ENCODE measurements around the gene UNC13B. TPM values are rescaled to one million over a fixed set of nuclear protein-coding genes. Genes with fewer than 3 reads are reported as not detected.

Gene UNC13B
- total and polyA plus RNA-seq, 2 donors (not counting 3 experiments of a cell fraction or from before 2014, with no cell fraction given), result 30.1 to 46.2 TPM

DNA sequence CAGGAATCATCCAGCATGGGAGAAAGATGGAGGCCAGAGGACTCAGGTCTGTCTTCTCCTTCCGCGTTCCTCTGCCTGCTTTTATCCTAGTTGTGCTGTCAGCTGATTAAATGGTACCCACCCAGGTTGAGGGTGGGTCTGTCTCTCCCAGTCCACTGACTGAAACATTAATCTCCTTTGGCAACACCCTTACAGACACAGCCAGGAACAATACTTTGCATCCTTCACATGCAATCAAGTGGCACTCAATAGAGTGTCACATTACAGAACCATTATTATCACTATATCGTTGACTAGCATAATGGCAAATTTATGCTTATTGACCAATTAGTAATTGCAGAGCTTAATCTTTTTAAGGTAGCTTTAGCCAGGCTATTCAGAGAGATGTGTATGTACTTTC is 64.8 kb downstream of the UNC13B start:
- no peak for TF ChIP-seq POLR2A (IDR thresholded peaks at IDR 0.05; ENCODE audit: low read depth, low read length)
- TF ChIP-seq FOS (IDR thresholded peaks at IDR 0.05; ENCODE audit: borderline replicate concordance, insufficient read depth, low read length), result no peak
- TF ChIP-seq, protein P1, sequence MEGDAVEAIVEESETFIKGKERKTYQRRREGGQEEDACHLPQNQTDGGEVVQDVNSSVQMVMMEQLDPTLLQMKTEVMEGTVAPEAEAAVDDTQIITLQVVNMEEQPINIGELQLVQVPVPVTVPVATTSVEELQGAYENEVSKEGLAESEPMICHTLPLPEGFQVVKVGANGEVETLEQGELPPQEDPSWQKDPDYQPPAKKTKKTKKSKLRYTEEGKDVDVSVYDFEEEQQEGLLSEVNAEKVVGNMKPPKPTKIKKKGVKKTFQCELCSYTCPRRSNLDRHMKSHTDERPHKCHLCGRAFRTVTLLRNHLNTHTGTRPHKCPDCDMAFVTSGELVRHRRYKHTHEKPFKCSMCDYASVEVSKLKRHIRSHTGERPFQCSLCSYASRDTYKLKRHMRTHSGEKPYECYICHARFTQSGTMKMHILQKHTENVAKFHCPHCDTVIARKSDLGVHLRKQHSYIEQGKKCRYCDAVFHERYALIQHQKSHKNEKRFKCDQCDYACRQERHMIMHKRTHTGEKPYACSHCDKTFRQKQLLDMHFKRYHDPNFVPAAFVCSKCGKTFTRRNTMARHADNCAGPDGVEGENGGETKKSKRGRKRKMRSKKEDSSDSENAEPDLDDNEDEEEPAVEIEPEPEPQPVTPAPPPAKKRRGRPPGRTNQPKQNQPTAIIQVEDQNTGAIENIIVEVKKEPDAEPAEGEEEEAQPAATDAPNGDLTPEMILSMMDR (IDR thresholded peaks at IDR 0.05; ENCODE audit: extremely low read depth in 1 of 2, insufficient read depth in 1 of 2, low read depth in 1 of 2, low read length in 2 of 2), result no peak
- no peak for TF ChIP-seq EZH2 (IDR thresholded peaks at IDR 0.05; ENCODE audit: borderline replicate concordance, low read depth, low read length, severe bottlenecking)
- TF ChIP-seq, protein P2, sequence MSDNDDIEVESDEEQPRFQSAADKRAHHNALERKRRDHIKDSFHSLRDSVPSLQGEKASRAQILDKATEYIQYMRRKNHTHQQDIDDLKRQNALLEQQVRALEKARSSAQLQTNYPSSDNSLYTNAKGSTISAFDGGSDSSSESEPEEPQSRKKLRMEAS (IDR thresholded peaks at IDR 0.05; ENCODE audit: insufficient read depth, insufficient read length), result no peak
- TF ChIP-seq GATA2 (IDR thresholded peaks at IDR 0.05; ENCODE audit: insufficient read depth, insufficient read length, low read depth, low read length), result no peak
- TF ChIP-seq MYC (IDR thresholded peaks at IDR 0.05; ENCODE audit: low read depth, low read length), result no peak
- no peak for TF ChIP-seq JUN (IDR thresholded peaks at IDR 0.05; ENCODE audit: borderline replicate concordance, insufficient read depth, insufficient read length, low read depth)
- TF ChIP-seq POLR2AphosphoS5 (IDR thresholded peaks at IDR 0.05; ENCODE audit: insufficient read depth, low read depth, low read length), result no peak
- no peak overlapping the region for H3K9ac ChIP-seq (replicated peaks; ENCODE audit: extremely low read depth, insufficient read depth, low read length)
- BruUV-seq (replicated peaks), result no TSS peak
- H3K27ac ChIP-seq (ENCODE audit: insufficient read depth, low read depth, low read length), result no peak overlapping the region
- no peak for FAIRE-seq
- H3K9me3 ChIP-seq (replicated peaks; ENCODE audit: control insufficient read depth, insufficient read depth, low read length), result no peaks in the 10 kb centered on the region
- H3K4me1 ChIP-seq (ENCODE audit: control insufficient read depth, extremely low read depth, insufficient read depth, low read length), result no peaks in the 10 kb centered on the region
- no peak overlapping the region for H3K4me2 ChIP-seq (ENCODE audit: insufficient read depth, low read length)
- ChIA-PET CTCF (interaction anchor here (1.0 kb wide), 1 partner anchor 17 kb away, joined by 4 read pairs; no protein-coding TSS in a partner anchor), POLR2A (no interaction called here)
- intact Hi-C loops (cut with micrococcal nuclease) (no loop called here), dilution Hi-C loops (cut with MboI; ENCODE audit: extremely low pct_ligation_motif_present, low sequenced_read_pairs) (no loop called here)
- no peaks in the 10 kb centered on the region for H4K20me1 ChIP-seq (replicated peaks; ENCODE audit: control insufficient read depth, extremely low read depth, insufficient read depth, low read length)
- no peak for DNase-seq (ENCODE audit: low read depth, low spot score)
- peaks cover 7% of the 10 kb centered on the region for H3K79me2 ChIP-seq (ENCODE audit: control insufficient read depth, insufficient read depth, low read length)
- H3K27me3 ChIP-seq (ENCODE audit: control insufficient read depth in 2 of 2, insufficient read depth in 2 of 2, low read length in 2 of 2), result no peaks in the 10 kb centered on the region
- H2AFZ ChIP-seq (ENCODE audit: low read depth, low read length), result no peak overlapping the region
- no peaks in the 10 kb centered on the region for H3K9me1 ChIP-seq (replicated peaks; ENCODE audit: control insufficient read depth, extremely low read depth, insufficient read depth, low read length)
- H3K36me3 ChIP-seq (ENCODE audit: control insufficient read depth in 2 of 2, extremely low read depth in 1 of 2, insufficient read depth in 2 of 2, low read length in 2 of 2), result no peaks in the 10 kb centered on the region
- H3K4me3 ChIP-seq (replicated peaks in 1 of 3; ENCODE audit: insufficient read depth in 1 of 3, low read depth in 1 of 3, low read length in 3 of 3), result no peak overlapping the region

Measured in endothelial cell of umbilical vein (primary cell).